NCI-H1092 treated with DMSO at 0.1 percent for 48 hours (cell line): ENCODE data around the gene NUP50.

ENCODE experiments used
- DNase-seq: peaks from one replicate; lab custom pipeline; 2025; lab: John Stamatoyannopoulos, UW

Gene NUP50

GRCh38 chr22:45208993-45209838, 45.5 kb downstream of the NUP50 start:
- DNase-seq, result no peak

DNA sequence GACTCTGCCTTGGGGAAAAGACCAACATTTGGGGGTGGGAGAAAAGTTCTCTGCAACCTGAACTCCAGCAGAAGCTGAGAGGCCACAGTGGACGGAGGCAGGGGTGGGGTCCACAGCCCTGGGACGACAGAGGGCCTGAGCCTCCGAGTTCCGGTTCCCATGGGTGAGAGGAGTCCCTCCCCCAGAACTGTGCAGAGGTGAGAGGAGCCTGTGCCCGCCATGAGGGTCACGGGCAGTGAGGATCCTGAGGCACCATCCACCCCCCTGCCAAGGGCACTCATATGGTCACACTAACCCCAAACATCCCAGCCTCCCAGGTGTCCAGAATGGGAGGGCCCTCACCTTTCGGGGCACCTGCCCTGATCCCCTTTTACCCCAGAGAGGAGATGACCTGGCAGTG, 46.4 kb downstream of the NUP50 start:
- no peak for DNase-seq

DNA sequence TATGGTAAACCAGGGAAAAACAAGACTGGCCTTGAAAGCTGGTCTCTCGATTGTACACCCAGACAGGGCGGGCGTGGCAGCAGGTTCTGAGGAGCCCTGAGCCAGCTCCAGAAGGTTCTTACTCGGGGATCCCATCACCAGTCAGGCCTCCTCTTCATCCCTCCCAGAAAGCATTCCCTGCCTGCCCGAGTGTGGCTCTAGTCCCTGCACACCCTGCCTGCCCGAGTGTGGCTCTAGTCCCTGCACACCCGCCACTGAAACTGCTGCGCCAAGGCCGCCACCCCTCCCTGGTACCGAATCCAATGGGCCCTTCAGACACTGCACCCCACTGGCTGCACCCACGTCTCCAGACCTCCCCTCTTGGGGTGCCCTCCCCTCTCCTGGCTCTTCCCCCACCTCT, 46.9 kb downstream of the NUP50 start:
- no peak for DNase-seq

DNA sequence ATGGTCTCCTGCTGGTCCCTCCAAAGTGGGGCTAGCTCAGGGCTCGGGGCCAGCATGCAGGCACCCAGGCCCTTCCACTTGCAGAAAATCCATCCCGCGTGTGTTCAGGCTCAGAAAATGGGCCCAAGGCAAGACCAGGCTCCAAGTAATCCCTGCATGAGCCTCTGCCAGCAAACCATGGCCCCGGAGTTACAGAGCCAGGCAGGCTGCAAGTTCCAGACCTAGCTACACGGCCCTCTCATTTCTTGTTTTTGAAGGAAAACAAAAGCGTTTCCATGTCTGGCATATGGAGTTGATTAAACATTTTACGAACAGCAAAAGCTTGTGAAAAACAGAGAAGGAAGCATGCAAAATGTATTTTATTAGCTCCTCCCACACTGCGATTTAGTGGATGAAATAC, 47.3 kb downstream of the NUP50 start:
- no peak for DNase-seq

DNA sequence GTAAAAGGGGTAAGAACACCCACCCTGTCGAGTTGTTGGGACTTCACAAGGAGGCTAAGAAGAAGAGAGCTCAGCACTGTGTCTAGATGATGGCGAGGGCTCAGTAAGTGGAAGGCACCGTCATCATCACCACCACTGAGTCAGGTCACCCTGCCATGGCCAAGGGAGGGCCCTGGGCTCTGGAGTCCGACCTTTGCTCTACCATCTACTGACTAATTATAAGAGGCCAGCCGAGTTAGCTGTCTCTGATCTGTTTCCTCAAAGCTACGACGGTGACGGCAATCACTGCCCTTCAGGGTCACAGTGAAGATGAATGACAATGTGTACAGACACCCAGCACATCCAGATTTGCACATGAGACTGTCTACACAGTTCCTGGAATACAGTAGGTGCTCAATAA, 47.7 kb downstream of the NUP50 start:
- no peak for DNase-seq

DNA sequence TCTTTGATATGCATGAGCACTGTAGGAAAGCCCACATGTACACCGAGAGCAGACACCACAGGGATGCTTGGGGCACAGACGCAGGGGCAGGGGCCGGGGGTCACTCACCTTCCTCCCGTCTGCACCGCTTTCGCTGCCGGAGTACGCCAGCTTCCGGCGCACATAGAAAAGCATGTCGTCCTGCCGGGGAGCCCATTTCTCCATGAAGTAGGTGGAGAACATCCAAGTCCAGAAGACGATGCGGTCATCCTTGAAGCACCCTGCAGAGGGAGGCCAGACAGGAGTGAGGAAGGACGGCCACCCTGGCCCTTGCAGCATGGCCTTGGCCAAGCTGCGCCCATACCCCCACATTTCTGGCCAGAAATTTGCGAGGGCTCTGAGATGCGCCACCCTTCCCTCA, 48.1 kb downstream of the NUP50 start:
- DNase-seq, result no peak

DNA sequence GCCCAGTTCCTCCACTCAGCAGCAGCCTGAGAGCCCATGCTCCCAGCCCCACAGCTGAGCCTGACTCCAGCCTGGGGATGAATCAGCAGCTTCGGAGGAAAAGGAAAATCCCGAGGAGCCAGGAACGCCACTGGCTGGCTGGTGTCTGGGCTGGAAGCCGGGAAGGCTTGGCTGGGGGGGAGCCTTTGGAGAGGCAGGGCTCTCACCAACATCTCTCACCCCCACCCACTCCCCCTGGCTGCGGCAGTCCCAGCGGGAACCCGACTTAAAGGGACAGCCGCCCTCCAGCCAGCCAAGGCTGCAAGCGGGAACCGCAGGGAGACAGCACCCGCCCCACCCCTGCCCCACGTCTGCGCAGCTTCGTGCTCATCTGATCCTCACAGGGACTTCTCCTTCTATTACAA, 48.6 kb downstream of the NUP50 start:
- no peak for DNase-seq

DNA sequence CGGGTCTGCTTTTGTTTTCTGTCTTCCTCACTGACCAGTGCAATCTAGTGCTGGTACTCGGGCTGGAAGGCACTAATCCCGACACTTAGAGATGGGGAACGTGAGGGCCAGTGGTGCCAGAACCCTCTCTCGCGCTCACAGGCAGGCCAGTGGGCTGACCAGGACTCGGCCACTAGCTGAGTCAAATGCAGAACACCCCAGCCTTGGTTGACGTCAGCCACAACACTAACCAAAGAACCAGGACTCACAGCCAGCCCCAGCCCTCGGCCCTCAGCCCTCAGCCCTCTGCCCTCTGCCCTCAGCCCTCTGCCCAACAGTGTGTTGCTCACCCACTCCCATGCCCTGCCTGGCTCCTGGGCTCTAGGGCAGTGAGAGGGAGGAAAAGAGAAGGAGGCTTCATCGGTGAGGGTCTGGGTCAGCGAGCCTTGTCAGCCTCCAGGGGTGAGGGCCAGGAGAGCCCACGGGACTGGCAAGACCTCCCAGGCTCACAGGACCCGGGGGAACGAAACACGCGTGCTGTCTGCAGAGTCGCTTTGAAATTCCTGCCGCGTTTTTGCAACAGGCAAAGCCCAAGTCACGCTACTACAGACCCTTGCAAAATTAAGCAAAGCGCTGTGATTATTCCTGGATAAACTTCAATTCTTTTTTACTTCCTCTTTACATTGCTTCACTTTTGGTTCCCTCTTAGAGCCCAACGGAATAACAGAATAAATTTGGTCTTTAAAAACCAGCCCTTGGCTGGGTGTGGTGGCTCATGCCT, 49.4 kb downstream of the NUP50 start:
- no peak for DNase-seq

- no peak for DNase-seq
These were observed 52.6 kb downstream of the NUP50 start for GRCh38 chr22:45216133-45217003.

DNA sequence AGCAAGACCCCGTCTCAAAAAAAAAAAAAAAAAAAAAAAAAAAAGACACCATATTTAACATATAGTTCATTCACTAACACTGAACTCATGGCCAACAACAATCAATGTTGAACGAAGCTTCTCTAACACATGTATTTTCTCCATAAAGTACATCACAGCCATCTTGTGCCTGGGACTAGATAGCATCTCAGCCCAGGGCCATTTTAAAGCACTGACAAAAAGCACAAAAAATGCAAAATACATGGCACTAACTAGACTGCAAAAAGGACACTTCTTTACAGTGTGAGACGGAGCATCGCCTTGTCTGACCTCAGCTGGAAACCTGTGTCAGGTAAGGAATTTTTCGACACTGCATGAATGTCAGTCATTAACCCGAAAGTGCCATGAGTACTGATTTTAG, 53.6 kb downstream of the NUP50 start:
- DNase-seq, result no peak

- no peak for DNase-seq
These were observed 54.1 kb downstream of the NUP50 start for GRCh38 chr22:45217806-45218205.

DNA sequence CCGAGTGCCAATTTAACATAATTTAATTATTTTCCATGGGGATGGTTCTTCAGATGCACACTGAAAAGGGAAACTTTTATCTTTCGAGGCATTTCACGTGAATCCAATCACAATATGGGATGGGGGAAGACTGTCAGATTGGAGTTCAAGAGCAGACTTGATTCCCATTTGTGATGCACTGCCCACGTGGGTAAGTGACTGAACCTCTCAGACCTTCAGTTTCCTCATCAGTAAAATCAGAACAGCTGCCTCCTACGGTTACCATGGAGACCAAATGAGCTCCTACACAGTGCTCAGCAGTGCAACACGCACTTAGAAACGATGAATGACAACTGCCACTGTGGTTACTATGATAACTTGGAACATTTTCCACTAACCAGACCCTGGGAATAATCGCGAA, 55.3 kb downstream of the NUP50 start:
- no peak for DNase-seq

GRCh38 chr22:45221201-45221600, 57.5 kb downstream of the NUP50 start:
- no peak for DNase-seq

DNA sequence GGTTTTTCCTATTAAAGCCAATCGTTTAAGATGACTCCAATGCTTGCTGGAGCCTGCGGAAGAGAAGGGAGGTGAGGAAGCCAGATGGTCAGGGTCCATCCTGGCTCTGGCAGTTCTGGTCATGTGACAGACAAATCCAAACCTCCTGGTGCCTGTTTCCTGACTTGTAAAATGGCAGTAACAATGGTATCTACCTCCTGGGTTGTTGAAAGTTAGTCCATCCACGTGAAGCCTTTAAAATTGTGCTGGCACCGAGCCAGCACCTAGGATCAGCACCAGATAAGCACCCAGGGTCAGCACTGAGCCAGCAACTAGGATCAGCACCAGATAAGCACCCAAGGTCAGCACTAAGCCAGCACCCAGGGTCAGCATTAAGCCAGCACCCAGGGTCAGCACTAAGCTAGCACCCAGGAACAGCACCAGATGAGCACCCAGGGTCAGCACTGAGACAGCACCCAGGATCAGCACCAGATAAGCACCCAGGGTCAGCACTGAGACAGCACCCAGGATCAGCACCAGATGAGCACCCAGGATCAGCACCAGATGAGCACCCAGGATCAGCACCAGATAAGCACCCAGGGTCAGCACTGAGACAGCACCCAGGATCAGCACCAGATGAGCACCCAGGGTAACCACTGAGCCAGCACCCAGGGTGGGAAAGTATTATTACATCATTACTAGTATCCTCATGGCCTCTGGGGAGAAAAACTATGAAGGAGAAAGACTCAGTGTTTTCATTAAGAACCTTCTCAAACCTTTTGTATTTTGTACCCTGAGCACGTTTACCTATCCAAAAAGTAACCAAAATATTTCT, 59.8 kb downstream of the NUP50 start:
- no peak for DNase-seq

DNA sequence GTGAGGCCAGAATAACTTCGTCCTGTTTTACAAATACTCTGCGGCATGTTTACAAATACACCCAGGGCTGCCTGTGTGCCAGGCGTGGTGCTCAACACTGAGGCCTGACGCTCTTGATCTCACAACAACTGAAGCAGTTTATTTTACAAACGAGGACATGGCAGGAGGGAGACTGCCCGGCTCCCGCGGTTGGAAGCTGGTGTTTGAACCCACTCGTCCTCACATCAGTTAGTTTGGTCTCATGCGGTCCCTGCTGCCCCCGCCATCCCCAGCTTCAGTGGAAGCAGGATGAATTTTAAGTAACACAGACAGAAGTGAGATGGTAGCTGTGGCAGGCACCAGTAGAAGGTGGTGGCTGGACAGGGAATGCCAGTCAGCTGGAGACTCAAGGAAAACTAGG, 60.6 kb downstream of the NUP50 start:
- no peak for DNase-seq

DNA sequence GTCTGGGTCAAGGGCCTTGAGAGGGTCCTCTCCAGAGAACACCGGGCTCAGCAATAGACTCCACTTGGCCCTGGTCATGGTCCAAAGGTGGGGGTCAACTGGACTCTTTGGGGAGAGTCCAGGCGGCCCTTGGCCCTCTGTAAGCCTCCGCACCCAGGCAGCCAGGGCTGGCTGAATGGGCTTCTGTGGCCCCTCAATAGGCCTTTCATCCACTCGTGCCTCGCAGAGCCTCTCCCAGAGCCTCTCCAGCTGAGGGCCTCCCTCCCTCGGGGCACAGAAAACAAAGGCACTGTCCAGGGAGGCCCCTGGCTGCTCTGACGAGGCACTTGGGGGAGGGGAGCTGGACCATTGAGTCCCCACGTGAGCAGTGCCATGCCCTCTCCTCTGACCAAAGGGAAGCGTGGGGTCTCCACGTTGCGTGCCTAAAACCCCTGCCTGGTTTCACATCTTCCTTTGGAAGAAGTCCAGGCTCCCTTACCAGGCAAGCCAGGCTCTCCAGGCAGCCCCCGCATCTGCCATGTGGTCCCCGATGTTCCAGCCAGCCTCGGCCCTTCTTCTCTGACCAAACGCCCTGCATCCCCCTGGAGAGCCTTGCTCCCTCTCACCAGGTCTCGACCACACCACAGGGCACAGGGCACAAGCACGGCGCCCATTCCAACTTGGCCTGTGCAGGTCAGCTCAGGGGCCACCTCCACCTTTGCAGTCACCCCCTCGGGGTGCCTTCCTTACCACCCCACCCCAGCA, 61.4 kb downstream of the NUP50 start:
- no peak for DNase-seq

- no peak for DNase-seq
These were observed 62.2 kb downstream of the NUP50 start for GRCh38 chr22:45225732-45226502.

DNA sequence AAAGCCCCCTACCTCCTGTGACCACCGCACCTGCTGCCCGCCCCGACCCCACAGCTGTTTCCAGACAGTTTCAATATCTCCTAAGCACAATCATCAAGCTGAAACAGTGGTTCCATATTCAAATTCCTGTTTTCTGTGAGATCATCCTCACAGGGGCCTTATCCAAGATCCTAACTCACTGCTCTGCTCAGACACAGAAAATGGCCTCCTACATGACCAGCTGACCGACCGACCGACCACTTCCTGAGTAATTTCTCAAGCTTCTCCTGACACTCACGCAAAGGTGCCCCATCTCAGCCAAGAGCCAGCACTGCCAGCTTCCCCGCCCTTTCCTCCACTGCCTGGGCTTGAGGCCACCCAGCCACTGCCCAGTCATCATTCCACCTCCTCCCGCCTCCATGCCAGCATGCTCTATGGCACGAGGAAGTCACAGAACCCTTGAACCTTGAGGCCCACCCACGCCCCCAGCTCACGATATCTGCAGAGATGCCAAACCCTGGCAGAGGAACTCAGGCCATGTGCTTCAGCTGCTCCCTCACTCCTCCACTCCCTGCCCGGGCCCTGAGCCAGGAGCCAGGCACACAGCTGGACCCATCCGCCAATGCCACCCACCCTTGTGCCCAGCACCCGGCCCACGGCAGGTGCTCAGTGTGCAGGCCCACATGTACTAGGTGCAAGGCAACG, 62.9 kb downstream of the NUP50 start:
- no peak for DNase-seq

- DNase-seq, result no peak
These were observed 64.1 kb downstream of the NUP50 start for GRCh38 chr22:45227645-45228400.
